ENCODE results near the gene SCG5.

SCG5 gene

GRCh38 chr15:32701863-32702262 lies 60.4 kb downstream of the SCG5 start:
- TF ChIP-seq CTCF (conservative IDR thresholded peaks at IDR 0.05; ENCODE audit: control insufficient read depth, insufficient read depth, low read depth, low read length), result no peak
- no peak overlapping the region for H3K4me3 ChIP-seq (ENCODE audit: control insufficient read depth, low read depth, low read length)
- DNase-seq (ENCODE audit: low read depth), result peak; percentile 71

- no peak overlapping the region for H3K4me3 ChIP-seq (ENCODE audit: control insufficient read depth, low read depth, low read length)
- no peak for TF ChIP-seq CTCF (conservative IDR thresholded peaks at IDR 0.05; ENCODE audit: control insufficient read depth, insufficient read depth, low read depth, low read length)
- DNase-seq (ENCODE audit: low read depth), result peak; percentile 83
Observed at GRCh38 chr15:32704395-32704981, 63.0 kb downstream of the SCG5 start.

GRCh38 chr15:32705446-32705845 lies 63.9 kb downstream of the SCG5 start:
- TF ChIP-seq CTCF (conservative IDR thresholded peaks at IDR 0.05; ENCODE audit: control insufficient read depth, insufficient read depth, low read depth, low read length), result no peak
- DNase-seq (ENCODE audit: low read depth), result peak; percentile 72
- H3K4me3 ChIP-seq (ENCODE audit: control insufficient read depth, low read depth, low read length), result no peak overlapping the region

GRCh38 chr15:32706704-32707103 lies 65.2 kb downstream of the SCG5 start:
- DNase-seq (ENCODE audit: low read depth), result peak; percentile 58
- H3K4me3 ChIP-seq (ENCODE audit: control insufficient read depth, low read depth, low read length), result no peak overlapping the region
- TF ChIP-seq CTCF (conservative IDR thresholded peaks at IDR 0.05; ENCODE audit: control insufficient read depth, insufficient read depth, low read depth, low read length), result no peak

- no peak for DNase-seq (ENCODE audit: low read depth)
- no peak for TF ChIP-seq CTCF (conservative IDR thresholded peaks at IDR 0.05; ENCODE audit: control insufficient read depth, insufficient read depth, low read depth, low read length)
- no peak overlapping the region for H3K4me3 ChIP-seq (ENCODE audit: control insufficient read depth, low read depth, low read length)
Observed at GRCh38 chr15:32707436-32707835, 65.9 kb downstream of the SCG5 start.

GRCh38 chr15:32709295-32710033 lies 68.0 kb downstream of the SCG5 start:
- no peak for DNase-seq (ENCODE audit: low read depth)
- no peak overlapping the region for H3K4me3 ChIP-seq (ENCODE audit: control insufficient read depth, low read depth, low read length)
- no peak for TF ChIP-seq CTCF (conservative IDR thresholded peaks at IDR 0.05; ENCODE audit: control insufficient read depth, insufficient read depth, low read depth, low read length)

All from fibroblast of mammary gland (primary cell).